HCT116 (cell line): ENCODE data around the gene KCNRG. TPM values are rescaled to one million over a fixed set of nuclear protein-coding genes. Genes with fewer than 3 reads are reported as not detected.

Experiments
- ATAC-seq: fragments of 200-7000 bp; cut with Tn5 transposase; 2 replicates; pipeline ENCODE4 v1.9.1; 2020; ENCODE audit warnings: mild to moderate bottlenecking, moderate library complexity
- BruUV-seq: library from RNA; stranded (reverse); fragments of 400-500 nt; replicated peaks from 2 replicates; lab custom pipeline; 2021; lab: Mats Ljungman, UMichigan
- CTCF ChIA-PET: fragments of 300-600 bp; sonication (Branson Sonifier 250); formaldehyde crosslinking; loops from one replicate; lab custom pipeline; 2021; ENCODE audit warnings: antibody characterized with exemption; lab: Charles Lee
- POLR2A ChIA-PET: fragments of 300-600, 350-600 bp; sonication (Branson Sonifier 250); formaldehyde crosslinking; loops from one replicate; lab custom pipeline; 2021; ENCODE audit warnings: antibody characterized with exemption; lab: Charles Lee
- RAD21 ChIA-PET, 2 experiments: fragments of 300-600 bp; sonication (Branson Sonifier 250); formaldehyde crosslinking; loops; one replicate each; lab custom pipeline; 2023; ENCODE audit warnings: low total read pairs in 2 of 2; ENCODE audit not compliant: uncharacterized antibody in 2 of 2, unreplicated experiment in 2 of 2, low non-redundant PET in 1 of 2; lab: Charles Lee
- DNase-seq: peaks from one replicate; pipeline ENCODE4 v3.0.0-alpha.2; 2010; ENCODE audit warnings: low read depth, low spot score
- H2AFZ ChIP-seq: fragments of 200-600 bp; shearing (Covaris generic), sonication (generic); 2 replicates; pipeline ENCODE4 v1.6.1; 2017; ENCODE audit warnings: low read depth, mixed run types, mixed read lengths, antibody characterized with exemption, low read length; ENCODE audit not compliant: poor library complexity, severe bottlenecking
- H3K27ac ChIP-seq: 2 replicates; pipeline ENCODE4 v1.5.1; 2012; ENCODE audit warnings: low read depth, low read length
- H3K27me3 ChIP-seq: fragments of 200-600 bp; sonication (generic); 2 replicates; pipeline ENCODE4 v1.6.1; 2016; ENCODE audit warnings: mixed run types, low read length, mixed read lengths; ENCODE audit not compliant: insufficient read depth
- H3K36me3 ChIP-seq, 2 experiments: fragments of 200-500 bp in 1 of 2; fragments of 200-600 bp in 1 of 2; sonication (Bioruptor generic) in 1 of 2; sonication (generic) in 1 of 2; 2 replicates each; pipeline versions ENCODE4 v1.5.1 to v1.6.1; 2014 to 2016; ENCODE audit warnings: low read length in 2 of 2, inconsistent platforms in 1 of 2, mixed read lengths in 1 of 2, mixed run types in 1 of 2; ENCODE audit not compliant: insufficient read depth in 2 of 2, control insufficient read depth in 1 of 2
- H3K4me1 ChIP-seq, 2 experiments: fragments of 200-600 bp in 1 of 2; sonication (generic) in 1 of 2; 2 replicates each; pipeline versions ENCODE4 v1.5.1 to v1.6.1; 2012 to 2017; ENCODE audit warnings: low read length in 2 of 2, inconsistent platforms in 1 of 2, mild to moderate bottlenecking in 1 of 2, mixed read lengths in 1 of 2, mixed run types in 1 of 2, moderate library complexity in 1 of 2; ENCODE audit not compliant: insufficient read depth in 2 of 2, control insufficient read depth in 1 of 2
- H3K4me2 ChIP-seq: fragments of 200-600 bp; sonication (generic); 2 replicates; pipeline ENCODE4 v1.6.1; 2017; ENCODE audit warnings: mixed run types, low read length, mixed read lengths
- H3K4me3 ChIP-seq, 2 experiments: fragments of 200-600 bp in 1 of 2; sonication (generic) in 1 of 2; replicated peaks in 1 of 2; 2 replicates each; pipeline ENCODE4 v1.5.1; 2011 to 2016; ENCODE audit warnings: low read length in 2 of 2, control low read depth in 1 of 2, low read depth in 1 of 2, mild to moderate bottlenecking in 1 of 2, mixed read lengths in 1 of 2, mixed run types in 1 of 2
- H3K79me2 ChIP-seq: fragments of 200-600 bp; sonication (generic); 2 replicates; pipeline ENCODE4 v1.6.1; 2017; ENCODE audit warnings: mild to moderate bottlenecking, mixed run types, low read length, moderate library complexity, mixed read lengths; ENCODE audit not compliant: insufficient read depth
- H3K9ac ChIP-seq: fragments of 200-600 bp; sonication (generic); 2 replicates; pipeline ENCODE4 v1.6.1; 2016; ENCODE audit warnings: low read length, mixed read lengths
- H3K9me2 ChIP-seq: fragments of 200-600 bp; sonication (generic), shearing (Covaris generic); 2 replicates; pipeline ENCODE4 v1.6.1; 2017; ENCODE audit warnings: mixed run types, mild to moderate bottlenecking, moderate library complexity; ENCODE audit not compliant: insufficient read depth
- H3K9me3 ChIP-seq, 2 experiments: fragments of 200-500 bp in 1 of 2; fragments of 200-600 bp in 1 of 2; sonication (Bioruptor generic) in 1 of 2; sonication (generic) in 1 of 2; 2 replicates each; pipeline ENCODE4 v1.6.1; 2014 to 2017; ENCODE audit warnings: low read length in 2 of 2, mixed read lengths in 2 of 2, inconsistent platforms in 1 of 2, low read depth in 1 of 2, mild to moderate bottlenecking in 1 of 2, mixed run types in 1 of 2, moderate library complexity in 1 of 2; ENCODE audit not compliant: control insufficient read depth in 1 of 2, insufficient read depth in 1 of 2
- H4K20me1 ChIP-seq: fragments of 200-600 bp; sonication (generic), shearing (Covaris generic); 2 replicates; pipeline ENCODE4 v1.6.1; 2017; ENCODE audit warnings: mixed run types, mild to moderate bottlenecking, moderate library complexity; ENCODE audit not compliant: insufficient read depth
- ATF3 ChIP-seq: IDR thresholded peaks from 2 replicates; pipeline ENCODE4 v1.6.1; 2012
- CBX3 ChIP-seq: IDR thresholded peaks from 2 replicates; pipeline ENCODE4 v1.6.1; 2012; ENCODE audit warnings: low read depth
- CEBPB ChIP-seq: IDR thresholded peaks from 2 replicates; pipeline ENCODE4 v1.6.1; 2012; ENCODE audit warnings: low read depth
- EZH2 ChIP-seq: fragments of 200-600 bp; sonication (generic); IDR thresholded peaks from 2 replicates; pipeline ENCODE4 v1.6.1; 2017; ENCODE audit warnings: antibody characterized with exemption, mixed run types
- EZH2phosphoT487 ChIP-seq: fragments of 200-600 bp; IDR thresholded peaks from 2 replicates; pipeline ENCODE4 v1.6.1; 2018; ENCODE audit warnings: antibody characterized with exemption, borderline replicate concordance
- JUND ChIP-seq: IDR thresholded peaks from 2 replicates; pipeline ENCODE4 v1.6.1; 2012
- SRF ChIP-seq: IDR thresholded peaks from 2 replicates; pipeline ENCODE4 v1.6.1; 2012; ENCODE audit warnings: low read depth
- ZBTB33 ChIP-seq: IDR thresholded peaks from 2 replicates; pipeline ENCODE4 v1.6.1; 2011; ENCODE audit warnings: mild to moderate bottlenecking, low read length, moderate library complexity; ENCODE audit not compliant: insufficient replicate concordance; ENCODE audit errors: extremely low read depth
- intact Hi-C: fragments of 100-400 bp; cut with micrococcal nuclease; formaldehyde crosslinking; loops from 2 replicates; pipeline ENCODE4 v1.10.0; 2022
- total RNA-seq: library from RNA; stranded (reverse); gene quantifications from one replicate; pipeline ENCODE4 v1.2.1, GENCODE V29; 2021; ENCODE audit not compliant: unreplicated experiment

The KCNRG gene
- total RNA-seq, 1 experiment from 2014 or later = 2.5 TPM

GRCh38 chr13:49967456-49967855, 47.8 kb upstream of the KCNRG start:
- ChIA-PET CTCF (interaction anchor here (1.4 kb wide), 1 partner anchor 9 kb away, joined by 5 read pairs; no protein-coding TSS in a partner anchor), RAD21 (no interaction called here), POLR2A (no interaction called here)
- H2AFZ ChIP-seq = no peak overlapping the region
- no peaks in the 10 kb centered on the region for H3K27me3 ChIP-seq
- ATAC-seq = no peak
- no peak for DNase-seq
- H3K9me3 ChIP-seq = no peaks in the 10 kb centered on the region
- no peaks in the 10 kb centered on the region for H4K20me1 ChIP-seq
- no peak overlapping the region for H3K9ac ChIP-seq
- no peak overlapping the region for H3K27ac ChIP-seq
- no peaks in the 10 kb centered on the region for H3K4me1 ChIP-seq
- no peaks in the 10 kb centered on the region for H3K36me3 ChIP-seq
- no TSS peak for BruUV-seq
- H3K79me2 ChIP-seq = no peaks in the 10 kb centered on the region
- H3K4me2 ChIP-seq = no peak overlapping the region
- intact Hi-C loops = no loop called here
- H3K9me2 ChIP-seq = no peaks in the 10 kb centered on the region
- TF ChIP-seq CBX3 = no peak
- TF ChIP-seq SRF = no peak
- TF ChIP-seq ZBTB33 = no peak
- no peak for TF ChIP-seq ATF3
- TF ChIP-seq CEBPB = no peak
- TF ChIP-seq JUND = no peak
- no peak for TF ChIP-seq EZH2phosphoT487
- H3K4me3 ChIP-seq = no peak overlapping the region

GRCh38 chr13:49972709-49973108, 42.5 kb upstream of the KCNRG start:
- H3K9me2 ChIP-seq = no peaks in the 10 kb centered on the region
- no peaks in the 10 kb centered on the region; a peak in 1 of 4 replicates for H3K36me3 ChIP-seq
- no peak overlapping the region for H3K9ac ChIP-seq
- H3K4me3 ChIP-seq = no peak overlapping the region
- H2AFZ ChIP-seq = no peak overlapping the region
- no peaks in the 10 kb centered on the region; the same call in 1 of the 2 replicates for H4K20me1 ChIP-seq
- BruUV-seq = no TSS peak
- no peaks in the 10 kb centered on the region for H3K79me2 ChIP-seq
- intact Hi-C loops = loop anchor here (5.0 kb wide), 1 partner anchor 955 kb away; no protein-coding TSS in a partner anchor
- DNase-seq (no peak), ATAC-seq (no peak)
- H3K27me3 ChIP-seq = no peaks in the 10 kb centered on the region
- H3K9me3 ChIP-seq = no peaks in the 10 kb centered on the region
- no peak overlapping the region for H3K27ac ChIP-seq
- H3K4me2 ChIP-seq = no peak overlapping the region
- TF ChIP-seq CEBPB = no peak
- TF ChIP-seq EZH2 = no peak
- ChIA-PET RAD21 (no interaction called here), POLR2A (no interaction called here), CTCF (no interaction called here)
- no peaks in the 10 kb centered on the region for H3K4me1 ChIP-seq
